ENCODE data around the gene P2RX4.

The P2RX4 gene

DNA sequence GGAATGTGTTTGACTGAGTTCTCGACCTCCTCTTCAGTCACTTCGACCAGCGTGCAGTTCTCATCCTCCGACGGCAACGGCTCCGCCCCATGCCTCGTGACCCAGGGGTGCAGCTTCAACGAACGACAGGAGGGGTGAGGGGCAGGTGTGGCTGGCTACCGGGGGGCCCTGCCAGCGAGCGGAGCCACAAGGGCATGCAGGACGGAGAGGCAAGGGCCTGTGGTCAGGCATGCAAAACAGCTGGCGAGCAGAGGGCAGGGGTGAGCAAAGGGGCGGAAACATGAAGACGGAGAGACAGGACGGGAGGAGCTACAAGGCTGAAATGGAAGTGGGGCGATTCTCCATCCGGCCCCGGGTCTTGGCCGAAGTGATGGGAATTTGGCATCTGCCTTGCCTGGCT is 38.7 kb downstream of the P2RX4 start:
- no peak for TF ChIP-seq SIN3A (IDR thresholded peaks at IDR 0.05; ENCODE audit: borderline replicate concordance, insufficient read depth, low read length)
- TF ChIP-seq FOXP2 (optimal IDR thresholded peaks at IDR 0.05; ENCODE audit: borderline replicate concordance, extremely low read depth, extremely low read length, insufficient read depth), result no peak
- no peak for TF ChIP-seq TAF1 (IDR thresholded peaks at IDR 0.05; ENCODE audit: borderline replicate concordance, insufficient read depth, low read length)
- TF ChIP-seq, protein P1, sequence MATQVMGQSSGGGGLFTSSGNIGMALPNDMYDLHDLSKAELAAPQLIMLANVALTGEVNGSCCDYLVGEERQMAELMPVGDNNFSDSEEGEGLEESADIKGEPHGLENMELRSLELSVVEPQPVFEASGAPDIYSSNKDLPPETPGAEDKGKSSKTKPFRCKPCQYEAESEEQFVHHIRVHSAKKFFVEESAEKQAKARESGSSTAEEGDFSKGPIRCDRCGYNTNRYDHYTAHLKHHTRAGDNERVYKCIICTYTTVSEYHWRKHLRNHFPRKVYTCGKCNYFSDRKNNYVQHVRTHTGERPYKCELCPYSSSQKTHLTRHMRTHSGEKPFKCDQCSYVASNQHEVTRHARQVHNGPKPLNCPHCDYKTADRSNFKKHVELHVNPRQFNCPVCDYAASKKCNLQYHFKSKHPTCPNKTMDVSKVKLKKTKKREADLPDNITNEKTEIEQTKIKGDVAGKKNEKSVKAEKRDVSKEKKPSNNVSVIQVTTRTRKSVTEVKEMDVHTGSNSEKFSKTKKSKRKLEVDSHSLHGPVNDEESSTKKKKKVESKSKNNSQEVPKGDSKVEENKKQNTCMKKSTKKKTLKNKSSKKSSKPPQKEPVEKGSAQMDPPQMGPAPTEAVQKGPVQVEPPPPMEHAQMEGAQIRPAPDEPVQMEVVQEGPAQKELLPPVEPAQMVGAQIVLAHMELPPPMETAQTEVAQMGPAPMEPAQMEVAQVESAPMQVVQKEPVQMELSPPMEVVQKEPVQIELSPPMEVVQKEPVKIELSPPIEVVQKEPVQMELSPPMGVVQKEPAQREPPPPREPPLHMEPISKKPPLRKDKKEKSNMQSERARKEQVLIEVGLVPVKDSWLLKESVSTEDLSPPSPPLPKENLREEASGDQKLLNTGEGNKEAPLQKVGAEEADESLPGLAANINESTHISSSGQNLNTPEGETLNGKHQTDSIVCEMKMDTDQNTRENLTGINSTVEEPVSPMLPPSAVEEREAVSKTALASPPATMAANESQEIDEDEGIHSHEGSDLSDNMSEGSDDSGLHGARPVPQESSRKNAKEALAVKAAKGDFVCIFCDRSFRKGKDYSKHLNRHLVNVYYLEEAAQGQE (IDR thresholded peaks at IDR 0.05; ENCODE audit: insufficient read depth in 1 of 2, low read depth in 2 of 2, low read length in 2 of 2), result no peak
- TF ChIP-seq POLR2AphosphoS5 (IDR thresholded peaks at IDR 0.05; ENCODE audit: low read depth, low read length), result no peak

- TF ChIP-seq POLR2AphosphoS5 (IDR thresholded peaks at IDR 0.05; ENCODE audit: low read depth, low read length) (no peak), FOXP2 (optimal IDR thresholded peaks at IDR 0.05; ENCODE audit: borderline replicate concordance, extremely low read depth, extremely low read length, insufficient read depth) (no peak), TAF1 (IDR thresholded peaks at IDR 0.05; ENCODE audit: borderline replicate concordance, insufficient read depth, low read length) (no peak), SIN3A (IDR thresholded peaks at IDR 0.05; ENCODE audit: borderline replicate concordance, insufficient read depth, low read length) (no peak)
- TF ChIP-seq, protein P1 (IDR thresholded peaks at IDR 0.05; ENCODE audit: insufficient read depth in 1 of 2, low read depth in 2 of 2, low read length in 2 of 2), result no peak
Observed at GRCh38 chr12:121250359-121250758, 40.4 kb downstream of the P2RX4 start.

DNA sequence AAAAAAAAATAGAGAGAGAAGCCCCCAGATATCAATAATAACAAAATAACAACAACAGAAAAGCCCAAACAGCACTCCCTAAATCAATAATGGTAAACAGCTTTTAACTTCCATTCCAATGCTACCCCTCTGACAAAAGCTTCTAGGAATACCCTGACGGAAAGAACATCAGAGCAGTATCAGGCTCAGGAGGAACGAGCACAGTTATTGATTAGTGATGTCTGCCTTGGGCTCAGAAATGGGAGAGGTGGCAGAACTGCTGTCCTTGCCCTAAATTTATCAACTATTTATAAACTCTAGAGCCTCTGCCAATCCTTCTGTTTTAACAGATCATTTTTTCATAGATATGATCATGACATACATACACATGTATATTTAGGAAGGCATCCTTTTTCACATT is 41.9 kb downstream of the P2RX4 start:
- TF ChIP-seq POLR2AphosphoS5 (IDR thresholded peaks at IDR 0.05; ENCODE audit: low read depth, low read length) (no peak), FOXP2 (optimal IDR thresholded peaks at IDR 0.05; ENCODE audit: borderline replicate concordance, extremely low read depth, extremely low read length, insufficient read depth) (no peak), TAF1 (IDR thresholded peaks at IDR 0.05; ENCODE audit: borderline replicate concordance, insufficient read depth, low read length) (no peak), SIN3A (IDR thresholded peaks at IDR 0.05; ENCODE audit: borderline replicate concordance, insufficient read depth, low read length) (no peak)
- TF ChIP-seq, protein P1 (IDR thresholded peaks at IDR 0.05; ENCODE audit: insufficient read depth in 1 of 2, low read depth in 2 of 2, low read length in 2 of 2), result no peak

DNA sequence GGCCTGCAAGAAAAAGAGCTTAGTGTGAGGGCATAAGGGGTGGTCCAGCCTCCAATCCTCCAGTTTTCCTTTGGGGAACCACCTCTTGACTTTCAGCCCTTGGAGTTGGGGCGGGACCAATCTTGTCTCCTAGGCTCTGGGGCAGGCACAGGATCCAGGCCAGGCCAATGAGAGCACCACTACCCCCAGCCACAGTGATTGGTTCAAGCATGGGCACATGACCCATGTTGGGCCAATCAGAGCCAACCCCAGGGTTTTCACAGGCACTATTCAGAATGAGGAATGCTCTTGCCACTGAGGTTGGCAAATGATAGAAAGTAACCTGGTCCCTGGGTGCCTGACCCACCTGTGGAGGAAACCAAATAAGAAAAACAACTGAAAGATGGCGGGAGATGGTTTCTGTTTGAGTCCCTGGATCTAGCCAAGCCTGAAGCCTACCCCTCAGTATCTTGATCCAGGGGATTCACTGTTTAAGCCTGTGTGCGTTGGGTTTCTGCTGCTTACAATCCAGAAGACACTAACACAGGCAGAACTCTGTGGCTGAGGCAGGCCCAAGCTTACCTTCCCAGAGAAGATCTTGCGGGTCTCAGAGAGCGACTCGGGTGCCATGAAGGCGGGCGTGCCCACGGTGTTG is 42.9 kb downstream of the P2RX4 start:
- TF ChIP-seq FOXP2 (optimal IDR thresholded peaks at IDR 0.05; ENCODE audit: borderline replicate concordance, extremely low read depth, extremely low read length, insufficient read depth) (no peak), SIN3A (IDR thresholded peaks at IDR 0.05; ENCODE audit: borderline replicate concordance, insufficient read depth, low read length) (no peak), POLR2AphosphoS5 (IDR thresholded peaks at IDR 0.05; ENCODE audit: low read depth, low read length) (no peak), TAF1 (IDR thresholded peaks at IDR 0.05; ENCODE audit: borderline replicate concordance, insufficient read depth, low read length) (no peak)
- TF ChIP-seq, protein P1 (IDR thresholded peaks at IDR 0.05; ENCODE audit: insufficient read depth in 1 of 2, low read depth in 2 of 2, low read length in 2 of 2), result no peak

Data from PFSK-1 (cell line).